ENCODE results near the gene CTCFL.

- no peak for TF ChIP-seq SUZ12 (IDR thresholded peaks at IDR 0.05; ENCODE audit: extremely low read depth, insufficient read depth, insufficient read length)
- no peak for TF ChIP-seq YY1 (IDR thresholded peaks at IDR 0.05; ENCODE audit: insufficient read depth, insufficient read length)
- no peak for TF ChIP-seq ZNF274 (IDR thresholded peaks at IDR 0.05; ENCODE audit: low read depth, low read length)
Measured at GRCh38 chr20:57503035-57503658, 21.8 kb downstream of the CTCFL start.

Data from NT2/D1 (cell line).